Activated T-helper 1 cell treated with anti-CD3 and anti-CD28 coated beads, Interleukin-2, amount 50 U/mL, for 16 hours (primary cell): ENCODE measurements around the gene PRKRIP1.
"Not testable (repeated sequence)": the region's sequence is repeated elsewhere in the genome, so short reads cannot be mapped to it uniquely, and the experiment has no call there.

Source experiments
- DNase-seq, 2 donors: peaks; one replicate each; pipeline ENCODE4 v3.0.0-alpha.2; 2020; ENCODE audit warnings: low read depth in 1 of 2, low spot score in 1 of 2

Gene PRKRIP1

DNA sequence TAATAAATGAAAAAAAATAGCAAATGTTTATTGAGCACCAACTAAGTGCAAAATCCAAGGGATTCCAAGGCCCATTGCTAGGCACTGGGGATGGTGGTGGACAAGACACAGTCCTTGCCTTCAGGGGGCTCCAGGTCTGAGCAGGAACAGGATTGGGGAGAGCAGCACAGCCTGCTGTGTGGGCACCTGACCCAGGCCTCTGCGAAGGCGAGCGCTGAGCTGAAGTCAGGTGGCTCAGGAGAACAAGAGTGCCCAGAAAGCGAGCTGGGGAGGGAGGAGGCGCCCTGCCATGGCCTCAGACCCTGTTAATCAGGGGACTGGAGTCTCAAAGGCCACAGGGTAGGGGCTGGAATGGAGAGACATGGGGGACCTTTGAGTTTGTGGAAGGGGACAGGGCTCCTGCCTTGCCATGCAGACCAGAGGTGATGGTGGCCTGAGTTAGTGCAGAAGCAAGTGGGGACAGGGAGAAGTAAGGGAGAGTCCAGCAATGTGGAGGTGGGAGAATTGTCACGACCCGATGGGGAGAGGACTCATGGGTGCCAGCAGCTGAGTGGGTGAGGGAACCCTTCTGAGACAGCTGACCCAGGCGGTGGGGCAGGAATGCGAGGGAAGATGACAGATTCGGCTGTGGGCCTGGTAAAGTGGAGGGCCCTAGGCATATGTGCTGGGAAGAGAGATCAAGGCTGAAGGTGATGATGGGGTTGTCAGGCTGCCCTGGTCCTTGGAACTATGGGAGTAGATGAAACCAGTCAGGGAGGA lies 33.2 kb downstream of the PRKRIP1 start:
- DNase-seq, result no peak

DNA sequence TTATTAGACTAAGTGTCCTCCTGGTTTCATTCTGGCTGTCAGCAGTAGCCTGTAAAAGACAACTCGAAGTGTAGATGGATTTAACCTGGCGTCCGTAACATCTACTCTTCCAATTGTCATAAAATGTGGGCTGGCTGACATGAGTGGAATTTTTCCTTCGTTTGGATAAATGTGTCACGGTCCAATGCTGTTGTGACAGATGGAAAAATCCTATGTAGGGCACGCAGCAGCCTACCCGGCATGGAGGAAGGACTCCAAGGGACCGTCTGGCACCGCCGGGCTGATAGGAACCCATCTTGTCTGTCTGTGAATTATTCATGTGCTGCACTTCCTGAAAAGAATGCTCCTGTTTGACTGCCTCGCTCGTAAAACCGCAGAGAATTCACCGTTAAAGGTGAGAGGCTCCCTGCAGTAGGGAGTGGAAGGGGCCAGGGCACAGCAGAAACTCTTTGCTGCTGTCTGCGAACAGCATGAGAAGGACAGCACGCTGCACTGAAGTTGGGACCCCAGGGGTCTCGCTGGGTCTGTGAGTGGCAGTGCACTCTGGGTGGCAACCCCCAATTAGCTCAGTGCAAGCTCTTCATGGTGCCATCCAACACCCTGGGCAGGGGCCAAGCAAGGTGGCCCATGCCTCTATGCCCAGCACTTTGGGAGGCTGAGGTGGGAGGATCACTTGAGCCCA lies 35.6 kb downstream of the PRKRIP1 start:
- peak; percentile 44 to 46 for DNase-seq

DNA sequence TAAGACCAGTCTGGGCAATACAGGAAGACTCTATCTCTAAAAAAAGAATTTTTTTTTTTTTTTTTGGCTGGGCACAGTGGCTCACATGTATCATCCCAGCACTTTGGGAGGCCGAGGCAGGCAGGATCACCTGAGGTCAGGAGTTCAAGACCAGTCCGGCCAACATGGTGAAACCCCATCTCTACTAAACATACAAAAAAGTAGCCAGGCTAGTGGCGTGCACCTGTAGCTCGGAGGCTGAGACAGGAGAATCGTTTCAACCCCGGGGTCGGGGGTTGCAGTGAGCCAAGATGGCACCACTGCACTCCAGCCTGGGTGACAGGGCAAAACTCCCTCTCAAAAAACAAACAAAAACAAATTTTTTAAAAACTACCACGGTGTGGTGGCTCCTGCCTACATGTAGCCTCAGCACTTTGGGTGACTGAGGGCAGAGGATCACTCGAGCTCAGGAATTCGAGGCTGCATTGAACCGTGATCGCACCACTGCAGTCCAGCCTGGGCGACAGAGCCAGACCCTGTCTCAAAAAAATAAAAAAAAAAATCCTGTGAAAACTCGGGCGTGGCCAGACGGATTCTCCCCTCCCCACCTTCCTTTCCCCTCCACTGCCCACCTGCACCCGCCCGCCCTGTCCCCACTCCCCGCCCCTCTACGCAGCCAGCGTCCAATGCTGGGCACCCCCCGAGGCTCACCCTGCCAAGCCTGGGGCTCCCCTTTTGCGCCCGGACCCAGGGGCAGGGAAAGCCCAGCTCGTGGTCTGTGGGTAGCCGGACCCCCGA lies 36.5 kb downstream of the PRKRIP1 start:
- no peak for DNase-seq

DNA sequence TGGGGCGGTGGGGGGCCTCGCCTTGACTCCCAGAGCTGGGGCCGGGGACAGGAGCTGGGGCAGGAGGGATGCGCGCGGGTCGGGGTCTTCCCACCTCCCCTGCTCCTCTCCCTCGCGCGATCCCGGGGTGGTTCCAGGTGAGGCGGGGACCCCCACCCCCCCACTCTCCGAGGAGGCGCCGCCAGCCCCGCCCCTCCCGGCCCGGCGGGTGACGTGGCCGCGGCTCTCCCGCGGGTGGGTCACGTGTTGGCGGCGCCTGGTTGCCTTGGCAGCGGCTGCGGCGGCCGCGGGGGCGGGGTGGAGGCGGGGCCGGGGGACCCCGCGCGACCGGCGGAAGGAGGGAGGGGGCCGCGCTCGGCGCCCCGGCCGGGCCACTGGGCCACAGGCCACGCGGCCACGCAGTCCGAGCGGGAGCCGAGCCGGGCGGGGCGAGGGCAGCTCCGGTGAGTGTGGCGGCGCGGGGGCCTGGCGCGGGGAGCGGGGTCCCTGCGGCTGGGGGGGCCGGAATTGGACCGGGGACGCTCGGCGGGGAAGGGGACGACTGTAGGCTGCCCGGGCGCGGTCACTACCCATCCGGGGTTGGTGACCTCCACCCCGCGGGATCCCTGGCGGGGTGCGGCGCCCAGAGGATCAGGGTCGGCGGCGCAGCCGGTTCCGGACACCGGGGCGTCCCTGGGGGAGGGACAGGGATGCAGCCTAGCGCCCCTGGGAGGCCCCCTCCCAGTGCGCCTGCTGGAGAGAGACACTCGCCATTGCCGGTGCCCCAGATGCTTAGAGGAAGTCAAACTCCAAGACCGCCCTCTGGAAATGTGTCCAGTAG lies 37.3 kb downstream of the PRKRIP1 start, which contains the start of gene ORAI2:
TSS of gene ORAI2 (plus strand) at position 357 of the 820 bp plus-strand sequence. CDS start 5,382 bp downstream, outside the sequence.
- DNase-seq, result peak; percentile 65 to 83

DNA sequence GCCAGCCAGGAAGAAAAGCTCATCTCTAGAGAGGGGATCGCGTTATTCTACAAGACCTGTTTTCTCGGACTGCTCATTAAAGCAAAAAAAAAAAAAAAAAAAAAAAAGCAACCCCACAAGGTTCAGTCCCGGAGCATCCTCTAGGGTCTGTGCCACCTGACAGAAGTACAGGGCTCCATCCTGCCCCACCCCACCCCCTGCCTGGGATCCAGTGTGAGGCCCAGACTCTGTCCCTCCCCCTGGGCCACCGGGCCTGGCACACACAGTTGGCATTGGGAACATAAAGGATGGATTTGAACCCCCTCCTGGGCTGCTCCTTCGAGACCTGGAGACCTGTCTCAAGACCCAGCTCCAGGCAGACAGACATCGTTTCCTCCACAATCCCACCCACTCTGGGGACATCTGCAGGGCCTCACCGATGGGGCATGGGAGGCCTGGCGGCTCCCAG lies 37.9 kb downstream of the PRKRIP1 start:
- no peak for DNase-seq

DNA sequence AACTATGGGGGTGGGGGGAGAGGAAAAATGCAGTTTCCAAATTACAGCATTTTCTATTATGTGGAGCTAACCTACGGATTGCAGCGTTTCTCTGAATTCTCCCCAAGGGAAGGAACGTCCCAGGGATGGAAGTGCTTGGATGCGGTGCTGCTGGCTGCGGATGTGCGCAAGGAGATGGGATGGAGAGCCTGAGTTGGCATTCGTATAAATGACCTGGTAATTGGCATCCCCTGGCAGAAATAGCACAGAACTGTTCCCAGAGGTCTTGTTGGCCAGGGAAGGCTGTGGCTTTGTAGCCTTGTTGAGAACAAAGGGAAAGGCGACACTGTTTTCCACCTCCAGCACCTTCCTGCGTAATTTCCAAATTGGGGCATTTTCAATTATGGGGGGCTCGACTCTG lies 40.0 kb downstream of the PRKRIP1 start:
- no peak for DNase-seq

DNA sequence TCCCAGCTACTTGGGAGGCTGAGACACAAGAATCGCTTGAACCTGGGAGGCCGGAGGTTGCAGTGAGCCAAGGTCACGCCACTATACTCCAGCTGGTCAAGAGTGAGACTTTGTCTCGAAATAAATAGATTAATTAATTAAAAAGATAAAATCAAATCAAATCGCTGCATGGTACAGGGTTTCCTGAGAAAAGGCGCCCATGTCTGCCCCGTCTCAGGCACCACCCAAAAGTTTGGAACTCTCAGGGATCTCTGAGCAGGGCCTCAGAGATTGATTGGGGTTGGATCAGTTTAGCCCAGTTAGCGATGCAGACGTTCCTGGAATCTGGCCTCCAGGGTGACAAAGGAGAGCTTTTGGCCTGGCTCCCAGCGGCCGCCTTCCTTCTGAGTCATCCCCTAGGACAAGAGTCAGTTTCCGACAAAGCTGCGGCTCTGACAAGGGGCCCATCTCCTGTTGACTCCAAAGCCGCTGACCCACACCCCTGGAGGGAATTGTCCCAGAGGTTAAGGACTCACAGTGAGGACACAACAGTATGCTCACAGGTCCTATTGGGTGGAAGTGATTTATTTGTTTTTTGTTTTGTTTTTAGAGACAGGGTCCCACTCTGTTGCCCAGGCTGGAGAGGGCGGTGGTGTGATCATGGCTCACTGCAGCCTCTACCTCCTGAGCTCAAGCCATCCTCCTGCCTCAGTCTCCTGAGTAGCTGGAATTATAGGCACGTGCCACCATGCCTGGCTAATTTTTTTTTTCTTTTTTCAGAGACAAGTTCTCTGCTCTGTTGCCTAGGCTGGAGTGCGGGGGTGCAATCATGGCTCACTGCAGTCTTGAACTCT lies 44.0 kb downstream of the PRKRIP1 start:
- no peak for DNase-seq

DNA sequence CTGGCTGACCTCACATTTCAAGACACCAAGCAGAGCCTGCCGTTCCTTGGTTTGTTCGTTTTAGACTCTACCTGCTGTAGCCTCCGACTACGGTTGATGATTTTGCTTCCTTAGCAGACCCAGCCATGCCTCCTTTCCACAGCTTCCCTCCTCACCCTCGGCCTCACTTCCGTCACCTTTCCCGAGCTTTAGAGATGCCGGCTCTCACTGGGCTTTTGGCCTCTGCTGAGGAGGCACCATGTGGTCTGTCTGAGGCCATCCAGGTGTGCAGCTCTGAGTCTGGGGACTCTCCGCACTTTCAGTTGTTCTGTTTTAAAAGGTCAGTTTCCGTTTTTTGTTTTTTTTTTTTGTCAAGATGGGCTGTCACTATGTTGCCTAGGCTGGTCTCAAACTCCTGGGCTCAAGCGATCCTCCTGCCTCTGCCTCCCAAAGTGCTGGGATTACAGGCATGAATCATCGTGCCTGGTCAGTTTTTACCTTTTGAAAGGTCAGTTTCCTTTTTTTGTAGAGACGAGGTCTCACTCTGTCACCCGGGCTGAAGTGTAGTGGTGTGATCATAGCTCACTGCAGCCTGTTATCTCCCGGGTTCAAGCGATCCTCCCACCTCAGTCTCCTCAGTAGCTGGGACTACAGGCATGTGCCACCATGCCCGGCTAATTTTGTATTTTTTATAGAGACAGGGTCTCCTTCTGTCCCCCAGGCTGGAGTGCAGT lies 49.0 kb downstream of the PRKRIP1 start:
- DNase-seq, result no peak

DNA sequence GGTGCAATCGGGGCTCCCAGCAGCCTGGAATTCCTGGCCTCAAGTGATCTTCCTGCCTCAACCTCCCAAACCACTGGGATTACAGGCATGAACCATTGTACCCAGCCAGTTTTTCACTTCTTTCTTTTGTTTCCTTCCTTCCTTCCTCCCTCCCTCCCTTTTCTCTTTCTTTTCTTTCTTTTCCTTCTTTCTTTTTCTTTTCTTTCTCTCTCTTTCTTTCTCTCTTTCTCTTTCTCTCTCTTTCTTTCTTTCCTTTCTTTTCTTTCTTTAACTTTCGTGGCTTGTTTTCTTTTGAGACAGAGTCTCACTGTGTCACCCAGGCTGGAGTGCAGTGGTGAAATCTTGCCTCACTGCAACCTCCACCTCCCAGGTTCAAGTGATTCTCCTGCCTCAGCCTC lies 49.5 kb downstream of the PRKRIP1 start:
- DNase-seq, result no peak

DNA sequence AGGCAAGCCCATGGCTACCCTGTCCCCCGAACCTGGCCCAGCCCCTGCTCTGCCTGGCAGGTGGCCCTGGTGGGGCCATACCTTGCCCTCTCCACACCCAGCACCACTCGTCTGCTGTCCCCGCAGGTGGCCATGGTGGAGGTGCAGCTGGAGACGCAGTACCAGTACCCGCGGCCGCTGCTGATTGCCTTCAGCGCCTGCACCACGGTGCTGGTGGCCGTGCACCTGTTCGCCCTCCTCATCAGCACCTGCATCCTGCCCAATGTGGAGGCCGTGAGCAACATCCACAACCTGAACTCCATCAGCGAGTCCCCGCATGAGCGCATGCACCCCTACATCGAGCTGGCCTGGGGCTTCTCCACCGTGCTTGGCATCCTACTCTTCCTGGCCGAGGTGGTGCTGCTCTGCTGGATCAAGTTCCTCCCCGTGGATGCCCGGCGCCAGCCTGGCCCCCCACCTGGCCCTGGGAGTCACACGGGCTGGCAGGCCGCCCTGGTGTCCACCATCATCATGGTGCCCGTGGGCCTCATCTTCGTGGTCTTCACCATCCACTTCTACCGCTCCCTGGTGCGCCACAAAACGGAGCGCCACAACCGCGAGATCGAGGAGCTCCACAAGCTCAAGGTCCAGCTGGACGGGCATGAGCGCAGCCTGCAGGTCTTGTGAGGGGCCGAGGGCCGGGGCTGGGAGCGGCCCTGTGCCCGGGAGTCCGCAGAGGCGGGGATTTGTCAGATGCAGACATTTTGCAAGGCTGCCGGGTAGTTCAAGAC lies 50.4 kb downstream of the PRKRIP1 start:
- no peak for DNase-seq

DNA sequence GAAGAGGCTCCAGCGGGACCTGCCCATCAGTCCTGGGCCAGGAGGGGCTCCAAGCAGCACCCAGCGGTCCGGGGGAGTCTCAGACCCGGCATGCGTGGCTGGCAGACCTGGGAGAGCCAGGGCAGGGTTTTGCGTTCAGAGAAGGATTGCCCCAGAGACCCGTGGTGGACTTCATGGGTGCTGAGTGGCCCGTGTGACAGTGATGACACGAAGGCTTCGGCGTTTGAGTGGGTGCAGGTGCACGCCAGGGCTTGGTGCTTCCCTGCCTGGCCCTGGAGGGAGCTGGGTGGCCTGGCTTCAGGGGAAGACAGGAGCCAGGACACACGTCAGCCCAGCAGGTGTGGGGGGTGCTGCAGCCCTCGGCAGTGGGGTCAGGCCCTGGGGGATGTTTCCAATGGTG lies 51.1 kb downstream of the PRKRIP1 start:
- no peak for DNase-seq

DNA sequence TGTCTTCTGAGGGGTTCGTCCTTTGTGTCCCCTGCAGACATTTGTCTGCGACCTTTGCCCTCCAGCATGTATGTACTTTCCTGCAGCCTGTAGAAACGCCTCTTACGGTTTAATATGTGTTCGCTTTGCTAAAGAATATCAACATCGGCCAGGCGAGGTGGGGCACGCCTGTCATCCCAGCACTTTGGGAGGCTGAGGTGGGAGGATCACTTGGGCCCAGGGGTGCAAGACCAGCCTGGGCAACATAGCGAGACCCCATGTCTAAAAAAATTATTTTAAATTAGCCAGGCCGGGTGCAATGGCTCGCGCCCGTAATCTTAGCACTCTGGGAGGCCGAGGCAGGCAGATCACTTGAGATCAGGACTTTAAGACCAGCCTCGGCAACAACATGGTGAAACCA lies 53.0 kb downstream of the PRKRIP1 start:
- DNase-seq, result no peak

DNA sequence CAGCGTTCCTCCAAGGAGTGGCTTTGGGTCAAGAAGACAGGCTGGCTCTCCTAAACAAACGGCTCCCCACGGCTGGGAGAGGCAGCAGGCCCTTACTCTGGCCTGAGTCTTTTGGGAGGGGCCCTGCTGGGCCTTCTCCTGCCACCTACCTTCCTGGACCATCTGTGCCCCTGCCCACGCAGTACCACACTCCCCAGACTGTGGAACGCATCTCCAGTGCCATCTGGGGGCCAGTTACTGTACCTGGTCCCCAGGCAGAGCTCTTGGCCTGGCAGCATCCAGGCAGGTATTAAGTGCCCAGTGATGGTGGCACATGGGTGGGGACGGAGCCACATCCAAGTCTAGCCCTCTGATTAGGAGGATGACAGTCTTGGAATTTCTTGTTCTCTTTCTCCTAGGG lies 54.1 kb downstream of the PRKRIP1 start:
- DNase-seq, result peak in 1 of 2 donors; percentile 25

DNA sequence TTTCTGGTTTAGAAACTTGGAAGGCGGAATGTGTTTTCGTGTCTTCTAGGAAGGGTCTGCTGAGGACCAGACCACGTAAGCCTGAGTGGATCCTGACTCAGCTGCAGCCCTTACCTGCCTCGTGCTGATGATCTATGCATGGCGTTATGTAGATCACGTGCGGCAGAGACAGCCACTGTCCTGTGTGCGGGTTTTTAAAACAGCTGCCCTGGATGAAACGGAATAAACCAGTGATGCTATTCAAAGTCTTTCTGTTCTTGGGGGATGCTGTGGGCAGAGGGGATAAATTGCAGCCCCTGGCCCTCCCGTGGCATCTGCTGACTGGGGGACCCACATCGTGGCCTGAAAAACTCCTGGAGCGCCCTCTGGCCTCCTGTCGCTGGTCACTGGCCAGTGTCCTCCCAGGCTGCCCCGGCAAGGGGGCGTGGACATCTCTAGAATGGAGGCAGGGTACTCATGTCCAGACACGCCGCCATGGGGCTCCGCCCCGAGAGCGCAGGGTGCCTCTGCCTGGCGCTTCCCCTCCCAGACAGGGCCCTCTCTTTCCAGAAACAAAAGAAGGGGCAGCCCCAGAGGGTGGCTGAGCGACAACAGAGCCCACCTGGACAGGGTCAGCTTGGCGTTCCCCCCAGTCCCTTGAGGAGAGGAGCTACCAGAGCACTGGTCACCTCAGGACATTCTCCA lies 55.4 kb downstream of the PRKRIP1 start:
- no peak for DNase-seq

DNA sequence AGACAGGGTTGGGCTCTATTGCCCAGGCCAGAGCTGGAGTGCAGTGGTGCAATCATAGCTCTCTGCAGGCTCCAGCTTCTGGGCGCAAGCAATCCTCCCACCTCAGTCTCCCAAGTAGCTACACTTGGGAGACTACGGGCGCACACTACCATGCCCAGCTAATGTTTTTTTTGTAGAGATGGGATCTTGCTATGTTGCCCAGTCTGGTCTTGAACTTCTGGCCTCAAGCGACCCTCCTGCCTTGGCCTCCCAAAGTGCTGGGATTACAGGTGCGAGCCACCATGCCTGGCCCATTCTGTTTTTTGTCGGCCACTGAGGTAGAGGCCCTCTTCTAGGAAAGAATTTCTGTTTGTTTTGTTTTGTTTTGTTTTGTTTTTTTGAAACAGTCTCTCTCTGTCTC lies 56.3 kb downstream of the PRKRIP1 start:
- DNase-seq, result no peak

DNA sequence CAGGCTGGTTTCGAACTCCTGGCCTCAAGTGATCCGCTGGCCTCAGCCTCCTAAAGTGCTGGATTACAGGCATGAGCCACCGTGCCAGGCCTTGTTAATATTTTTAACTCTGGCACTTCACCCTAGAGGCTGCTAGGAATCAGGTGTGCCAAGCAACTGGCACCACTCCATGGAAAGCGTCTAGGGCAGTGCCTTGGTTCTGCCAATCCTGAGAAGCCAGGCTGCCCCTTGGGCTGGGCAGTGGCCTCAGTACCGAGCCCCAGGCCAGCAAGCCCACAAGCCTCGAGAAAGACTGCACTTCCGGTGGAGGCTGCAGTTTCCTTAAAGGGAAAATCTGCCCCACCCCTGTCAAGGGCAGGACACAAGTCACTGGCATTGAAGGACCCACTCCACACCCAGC lies 57.2 kb downstream of the PRKRIP1 start:
- DNase-seq, result no peak

DNA sequence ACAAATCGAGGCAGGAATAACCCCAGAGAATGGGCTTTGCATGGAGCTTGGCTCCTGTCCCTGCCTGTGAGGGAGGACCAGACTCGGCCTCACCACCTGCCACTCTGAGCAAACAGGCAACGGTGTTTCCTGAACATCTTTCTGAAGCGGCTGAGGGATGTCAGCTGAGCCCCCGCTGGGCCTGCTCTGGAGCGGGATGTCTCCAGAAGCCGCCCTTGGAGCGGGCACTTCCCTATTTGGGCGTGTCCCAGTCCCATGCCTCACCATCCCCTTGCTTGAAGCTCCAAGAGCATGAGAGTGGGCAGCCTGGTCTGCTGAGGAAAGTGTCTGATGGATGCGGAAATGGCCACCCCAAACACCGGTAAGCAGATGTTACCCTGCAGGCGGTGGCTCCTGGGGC lies 58.3 kb downstream of the PRKRIP1 start:
- no peak for DNase-seq

DNA sequence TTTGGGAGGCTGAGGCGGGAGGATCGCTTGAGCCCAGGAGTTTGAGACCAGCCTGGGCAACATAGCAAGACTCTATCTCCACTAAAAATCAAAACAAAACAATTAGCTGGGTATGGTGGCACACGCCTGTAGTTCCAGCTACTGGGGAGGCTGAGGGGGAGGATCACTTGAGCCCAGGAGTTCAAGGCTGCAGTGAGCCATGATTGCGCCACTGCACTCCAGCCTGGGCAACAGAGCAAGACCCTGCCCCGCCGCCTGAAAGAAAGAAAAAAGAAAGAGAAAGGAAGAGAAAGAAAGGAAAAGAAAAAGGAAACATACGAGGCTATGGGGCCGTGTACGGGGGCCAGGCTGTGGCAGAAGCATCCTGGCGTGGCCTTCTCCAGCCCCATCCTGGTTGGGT lies 58.8 kb downstream of the PRKRIP1 start:
- DNase-seq, result not testable (repeated sequence)
